RWPE2 (cell line): Measurements from ENCODE around the gene MRTFB.

Experiments
- ATAC-seq: fragments of 200-7000 bp; cut with Tn5 transposase; 3 replicates; pipeline ENCODE4 v1.9.1; 2021; ENCODE audit warnings: low read depth
- DNase-seq: peaks from one replicate; pipeline ENCODE4 v3.0.0-alpha.2; 2020; ENCODE audit warnings: low spot score
- H3K27ac ChIP-seq: fragments of 450-650 bp; 2 replicates; pipeline ENCODE4 v1.5.1; 2017; ENCODE audit warnings: mild to moderate bottlenecking; ENCODE audit not compliant: poor library complexity, severe bottlenecking
- H3K27me3 ChIP-seq: fragments of 250-450 bp; sonication (Bioruptor Pico); 2 replicates; pipeline ENCODE4 v1.5.1; 2021; ENCODE audit warnings: mild to moderate bottlenecking, moderate library complexity; ENCODE audit not compliant: insufficient read depth, poor library complexity, severe bottlenecking
- H3K36me3 ChIP-seq: fragments of 250-450 bp; sonication (Bioruptor Pico); 2 replicates; pipeline ENCODE4 v1.5.1; 2020; ENCODE audit warnings: low read depth, mild to moderate bottlenecking, moderate library complexity
- H3K4me1 ChIP-seq: fragments of 250-450 bp; sonication (Bioruptor Pico); 2 replicates; pipeline ENCODE4 v1.5.1; 2021; ENCODE audit warnings: mild to moderate bottlenecking, moderate library complexity; ENCODE audit not compliant: insufficient read depth, poor library complexity, severe bottlenecking
- H3K4me3 ChIP-seq: fragments of 250-450 bp; sonication (Bioruptor Pico); 2 replicates; pipeline ENCODE4 v1.5.1; 2021; ENCODE audit warnings: mild to moderate bottlenecking, moderate library complexity; ENCODE audit not compliant: severe bottlenecking
- H3K9me3 ChIP-seq: fragments of 250-450 bp; sonication (Bioruptor Pico); 2 replicates; pipeline ENCODE4 v1.5.1; 2021; ENCODE audit warnings: mild to moderate bottlenecking, moderate library complexity; ENCODE audit not compliant: severe bottlenecking
- TF ChIP-seq, protein P1 (sequence below): fragments of 450-650 bp; IDR thresholded peaks from one replicate; pipeline ENCODE4 v1.5.1; 2017; ENCODE audit warnings: mild to moderate bottlenecking, moderate library complexity; ENCODE audit not compliant: poor library complexity, severe bottlenecking

Gene MRTFB

DNA sequence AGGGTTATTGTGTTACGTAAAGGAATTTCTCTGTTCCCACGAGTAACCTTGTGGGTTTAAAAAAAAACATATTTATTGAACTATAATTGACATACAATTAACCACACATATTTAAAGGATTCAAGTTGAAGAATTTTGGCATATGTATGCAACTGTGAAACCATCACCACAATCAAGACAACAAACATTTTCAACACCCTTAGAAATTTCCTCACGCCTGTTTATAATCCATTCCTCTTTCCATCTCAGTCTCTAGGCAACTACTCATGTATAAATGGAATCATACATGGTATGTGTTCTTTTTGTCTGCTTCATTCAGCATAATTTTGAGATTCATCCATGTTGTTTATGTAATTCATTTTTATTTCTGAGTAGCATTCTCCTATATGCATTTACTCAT lies 104.0 kb downstream of the MRTFB start:
- DNase-seq (no peak), ATAC-seq (no peak)
- H3K27ac ChIP-seq: no peak overlapping the region
- no peaks in the 10 kb centered on the region for H3K9me3 ChIP-seq
- TF ChIP-seq, protein P1, sequence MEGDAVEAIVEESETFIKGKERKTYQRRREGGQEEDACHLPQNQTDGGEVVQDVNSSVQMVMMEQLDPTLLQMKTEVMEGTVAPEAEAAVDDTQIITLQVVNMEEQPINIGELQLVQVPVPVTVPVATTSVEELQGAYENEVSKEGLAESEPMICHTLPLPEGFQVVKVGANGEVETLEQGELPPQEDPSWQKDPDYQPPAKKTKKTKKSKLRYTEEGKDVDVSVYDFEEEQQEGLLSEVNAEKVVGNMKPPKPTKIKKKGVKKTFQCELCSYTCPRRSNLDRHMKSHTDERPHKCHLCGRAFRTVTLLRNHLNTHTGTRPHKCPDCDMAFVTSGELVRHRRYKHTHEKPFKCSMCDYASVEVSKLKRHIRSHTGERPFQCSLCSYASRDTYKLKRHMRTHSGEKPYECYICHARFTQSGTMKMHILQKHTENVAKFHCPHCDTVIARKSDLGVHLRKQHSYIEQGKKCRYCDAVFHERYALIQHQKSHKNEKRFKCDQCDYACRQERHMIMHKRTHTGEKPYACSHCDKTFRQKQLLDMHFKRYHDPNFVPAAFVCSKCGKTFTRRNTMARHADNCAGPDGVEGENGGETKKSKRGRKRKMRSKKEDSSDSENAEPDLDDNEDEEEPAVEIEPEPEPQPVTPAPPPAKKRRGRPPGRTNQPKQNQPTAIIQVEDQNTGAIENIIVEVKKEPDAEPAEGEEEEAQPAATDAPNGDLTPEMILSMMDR: no peak
- H3K27me3 ChIP-seq: no peaks in the 10 kb centered on the region
- H3K36me3 ChIP-seq: no peaks in the 10 kb centered on the region
- no peak overlapping the region for H3K4me3 ChIP-seq
- H3K4me1 ChIP-seq: no peaks in the 10 kb centered on the region

DNA sequence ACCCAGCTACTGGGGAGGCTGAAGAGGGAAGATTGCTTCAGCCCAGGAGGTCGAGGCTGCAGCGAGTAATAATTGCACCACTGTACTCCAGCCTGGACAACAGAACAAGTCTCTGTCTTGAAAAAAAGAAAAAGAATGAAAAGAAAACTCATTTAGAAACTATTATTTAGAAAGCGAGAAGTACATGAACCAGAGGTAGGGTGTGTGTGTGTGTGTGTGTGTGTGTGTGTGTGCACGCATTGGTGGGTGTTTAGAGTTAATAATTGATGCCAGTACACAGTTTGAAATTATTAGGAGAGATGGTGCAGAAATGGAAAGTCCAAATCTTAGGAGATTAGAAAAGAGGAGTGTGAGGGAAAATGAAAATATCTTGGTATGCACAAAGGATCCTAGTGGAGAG lies 106.6 kb downstream of the MRTFB start:
- Histone ChIP-seq H3K36me3 (no peaks in the 10 kb centered on the region), H3K4me1 (peaks cover 19% of the 10 kb centered on the region), H3K4me3 (no peak overlapping the region), H3K27me3 (no peaks in the 10 kb centered on the region), H3K27ac (no peak overlapping the region), H3K9me3 (no peaks in the 10 kb centered on the region)
- ATAC-seq (no peak), DNase-seq (no peak)
- TF ChIP-seq, protein P1: no peak

DNA sequence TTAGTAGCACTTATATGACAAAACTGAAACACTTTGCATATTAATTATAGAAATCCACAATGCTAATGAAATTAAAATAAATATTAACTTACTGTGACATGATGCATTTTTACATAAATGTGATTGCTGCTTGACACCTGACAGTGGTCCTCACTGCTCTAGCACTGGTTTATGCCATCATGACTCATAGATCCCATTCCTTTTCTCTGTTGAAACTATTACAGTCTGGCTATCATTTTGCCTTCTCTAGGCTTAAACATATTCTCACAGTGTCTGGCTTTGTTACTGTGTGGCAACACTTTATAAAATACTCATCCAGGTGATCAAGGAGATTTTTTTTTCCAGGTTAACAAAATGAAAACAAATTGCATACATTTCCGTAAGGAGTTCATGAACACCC lies 108.0 kb downstream of the MRTFB start:
- DNase-seq (no peak), ATAC-seq (peak; percentile 35; the same call in 1 of the 3 replicates)
- no peak overlapping the region for H3K4me3 ChIP-seq
- peaks cover 19% of the 10 kb centered on the region for H3K4me1 ChIP-seq
- H3K9me3 ChIP-seq: no peaks in the 10 kb centered on the region
- no peaks in the 10 kb centered on the region for H3K36me3 ChIP-seq
- no peaks in the 10 kb centered on the region for H3K27me3 ChIP-seq
- no peak overlapping the region for H3K27ac ChIP-seq
- TF ChIP-seq, protein P1: no peak

DNA sequence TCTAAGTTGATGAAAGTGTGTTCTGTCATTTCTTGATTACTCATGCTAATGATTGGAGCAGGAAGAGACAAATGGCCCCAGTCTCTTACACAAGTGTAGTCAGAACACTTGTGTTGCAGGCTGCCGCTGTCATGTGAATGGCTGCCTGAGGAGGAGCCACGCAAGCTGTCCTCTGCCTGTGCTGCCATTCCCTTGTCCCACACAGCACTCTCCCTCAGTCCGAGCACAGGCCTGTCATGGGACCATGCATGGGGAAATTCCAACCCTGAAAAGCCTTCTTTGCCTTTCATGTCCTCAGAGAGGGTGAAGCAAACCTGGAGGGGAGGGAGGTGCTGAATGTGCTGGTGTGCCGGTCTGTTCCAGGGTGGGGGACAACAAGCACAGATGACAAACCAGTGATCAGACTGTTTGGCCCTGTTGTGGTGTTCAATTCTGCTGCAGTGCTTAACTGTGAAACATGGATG lies 109.4 kb downstream of the MRTFB start:
- no peaks in the 10 kb centered on the region for H3K27me3 ChIP-seq
- peaks cover 19% of the 10 kb centered on the region for H3K4me1 ChIP-seq
- peak overlapping the region; percentile 71 for H3K27ac ChIP-seq
- H3K36me3 ChIP-seq: no peaks in the 10 kb centered on the region
- DNase-seq (no peak), ATAC-seq (no peak)
- no peak overlapping the region for H3K4me3 ChIP-seq
- TF ChIP-seq, protein P1: no peak
- no peaks in the 10 kb centered on the region for H3K9me3 ChIP-seq

DNA sequence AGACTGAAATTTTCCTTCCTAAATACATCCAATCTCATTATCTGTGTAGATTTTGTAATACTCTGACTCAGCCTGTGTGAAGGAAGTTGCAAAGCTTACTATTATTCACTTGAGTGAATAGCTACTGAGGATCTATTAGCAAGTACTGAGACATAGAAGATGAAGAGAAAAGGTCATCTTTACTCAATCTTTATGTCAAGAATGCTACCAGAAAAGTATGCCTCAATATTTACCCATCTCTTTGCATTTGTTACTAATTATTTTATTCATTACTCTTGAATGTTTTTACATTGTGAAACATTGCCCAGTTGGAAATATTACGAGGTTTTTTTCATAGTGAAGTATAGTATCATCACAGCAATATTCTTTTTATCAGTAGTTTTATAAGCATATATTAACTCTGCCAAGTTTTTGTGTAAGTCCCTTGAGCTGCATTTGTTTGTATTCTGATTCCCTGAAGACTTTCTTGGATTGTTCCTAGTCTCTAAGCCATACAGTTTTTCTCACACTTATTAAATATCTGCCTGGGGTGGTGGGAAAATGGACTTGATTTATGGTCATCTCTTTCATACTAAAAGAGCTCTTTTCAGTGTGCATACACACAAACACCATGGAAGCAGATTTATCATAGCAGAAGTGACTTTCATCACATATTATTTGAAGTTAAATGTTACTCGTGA lies 110.4 kb downstream of the MRTFB start:
- TF ChIP-seq, protein P1: no peak
- no peak overlapping the region for H3K4me3 ChIP-seq
- H3K36me3 ChIP-seq: no peaks in the 10 kb centered on the region
- peak overlapping the region; percentile 71 for H3K27ac ChIP-seq
- ATAC-seq (peak; percentile 92), DNase-seq (no peak)
- H3K27me3 ChIP-seq: no peaks in the 10 kb centered on the region
- H3K4me1 ChIP-seq: peaks cover 19% of the 10 kb centered on the region
- H3K9me3 ChIP-seq: no peaks in the 10 kb centered on the region
